ENCODE results near the gene U2AF1L4.
A peak's percentile ranks its signal among the peaks of the same experiment; 100 is the strongest.

Gene U2AF1L4

GRCh38 chr19:35721374-35721773, 23.8 kb downstream of the U2AF1L4 start:
- peaks cover 82% of the 10 kb centered on the region for H3K36me3 Mint-ChIP-seq (ENCODE audit: low read depth)
- no peaks in the 10 kb centered on the region for H3K9me3 Mint-ChIP-seq
- H3K27me3 Mint-ChIP-seq, result no peaks in the 10 kb centered on the region
- peak overlapping the region; percentile 75 for H3K27ac Mint-ChIP-seq
- no peak for DNase-seq
- peak overlapping the region; percentile 42 for H3K4me3 Mint-ChIP-seq
- H3K4me1 Mint-ChIP-seq (ENCODE audit: low read depth), result peaks cover 31% of the 10 kb centered on the region

- Mint-ChIP-seq H3K4me1 (ENCODE audit: low read depth) (peaks cover 34% of the 10 kb centered on the region), H3K4me3 (peak overlapping the region; percentile 20), H3K27ac (peak overlapping the region; percentile 63), H3K36me3 (ENCODE audit: low read depth) (peaks cover 82% of the 10 kb centered on the region), H3K27me3 (no peaks in the 10 kb centered on the region), H3K9me3 (no peaks in the 10 kb centered on the region)
- DNase-seq, result no peak
Measured at GRCh38 chr19:35720648-35721047, 24.6 kb downstream of the U2AF1L4 start.

GRCh38 chr19:35720163-35720524, 25.1 kb downstream of the U2AF1L4 start:
- H3K27me3 Mint-ChIP-seq, result no peaks in the 10 kb centered on the region
- H3K4me1 Mint-ChIP-seq (ENCODE audit: low read depth), result peaks cover 36% of the 10 kb centered on the region
- no peaks in the 10 kb centered on the region for H3K9me3 Mint-ChIP-seq
- DNase-seq, result no peak
- peak overlapping the region; percentile 93 for H3K27ac Mint-ChIP-seq
- H3K36me3 Mint-ChIP-seq (ENCODE audit: low read depth), result peaks cover 82% of the 10 kb centered on the region
- peak overlapping the region; percentile 39 for H3K4me3 Mint-ChIP-seq

GRCh38 chr19:35719402-35720162, 25.6 kb downstream of the U2AF1L4 start:
- H3K27me3 Mint-ChIP-seq, result no peaks in the 10 kb centered on the region
- H3K9me3 Mint-ChIP-seq, result no peaks in the 10 kb centered on the region
- H3K36me3 Mint-ChIP-seq (ENCODE audit: low read depth), result peaks cover 82% of the 10 kb centered on the region
- peak overlapping the region; percentile 90 for H3K4me3 Mint-ChIP-seq
- peak overlapping the region; percentile 93 for H3K27ac Mint-ChIP-seq
- peaks cover 41% of the 10 kb centered on the region for H3K4me1 Mint-ChIP-seq (ENCODE audit: low read depth)
- DNase-seq, result no peak

GRCh38 chr19:35718345-35719041, 26.7 kb downstream of the U2AF1L4 start:
- H3K4me3 Mint-ChIP-seq, result peak overlapping the region; percentile 90
- no peaks in the 10 kb centered on the region for H3K9me3 Mint-ChIP-seq
- peak; percentile 78 for DNase-seq
- H3K4me1 Mint-ChIP-seq (ENCODE audit: low read depth), result peaks cover 41% of the 10 kb centered on the region
- H3K27me3 Mint-ChIP-seq, result no peaks in the 10 kb centered on the region
- H3K27ac Mint-ChIP-seq, result peak overlapping the region; percentile 93
- H3K36me3 Mint-ChIP-seq (ENCODE audit: low read depth), result peaks cover 83% of the 10 kb centered on the region

- H3K4me3 Mint-ChIP-seq, result peak within 1 kb of the TSS; percentile 90
- H3K27ac Mint-ChIP-seq, result peak within 1 kb of the TSS; percentile 99
- DNase-seq, result no peak
- H3K36me3 Mint-ChIP-seq (ENCODE audit: low read depth), result peaks cover 83% of the 10 kb centered on the region
- peaks cover 45% of the 10 kb centered on the region for H3K4me1 Mint-ChIP-seq (ENCODE audit: low read depth)
- no peaks in the 10 kb centered on the region for H3K27me3 Mint-ChIP-seq
- no peaks in the 10 kb centered on the region for H3K9me3 Mint-ChIP-seq
Measured at GRCh38 chr19:35717665-35718344, 27.4 kb downstream of the U2AF1L4 start, which contains the start of gene KMT2B. KMT2B (plus strand) TSS chr19:35718003; CDS start chr19:35718019, 16 bp downstream.

- peak; percentile 97 for DNase-seq
- Mint-ChIP-seq H3K27ac (peak overlapping the region; percentile 99), H3K4me3 (peak overlapping the region; percentile 88), H3K36me3 (ENCODE audit: low read depth) (peaks cover 76% of the 10 kb centered on the region), H3K27me3 (no peaks in the 10 kb centered on the region), H3K4me1 (ENCODE audit: low read depth) (peaks cover 47% of the 10 kb centered on the region), H3K9me3 (no peaks in the 10 kb centered on the region)
Measured at GRCh38 chr19:35716801-35717664, 28.2 kb downstream of the U2AF1L4 start.

- H3K9me3 Mint-ChIP-seq, result no peaks in the 10 kb centered on the region
- no peaks in the 10 kb centered on the region for H3K27me3 Mint-ChIP-seq
- DNase-seq, result peak; percentile 62
- peaks cover 48% of the 10 kb centered on the region for H3K4me1 Mint-ChIP-seq (ENCODE audit: low read depth)
- H3K4me3 Mint-ChIP-seq, result peak overlapping the region; percentile 88
- peaks cover 68% of the 10 kb centered on the region for H3K36me3 Mint-ChIP-seq (ENCODE audit: low read depth)
- peak overlapping the region; percentile 99 for H3K27ac Mint-ChIP-seq
Measured at GRCh38 chr19:35715981-35716800, 29.0 kb downstream of the U2AF1L4 start.

- Mint-ChIP-seq H3K36me3 (ENCODE audit: low read depth) (peaks cover 63% of the 10 kb centered on the region), H3K9me3 (no peaks in the 10 kb centered on the region), H3K27ac (peak overlapping the region; percentile 99), H3K4me1 (ENCODE audit: low read depth) (peaks cover 54% of the 10 kb centered on the region), H3K4me3 (peak overlapping the region; percentile 88), H3K27me3 (no peaks in the 10 kb centered on the region)
- DNase-seq, result no peak
Measured at GRCh38 chr19:35715355-35715809, 29.8 kb downstream of the U2AF1L4 start.

GRCh38 chr19:35714601-35715354, 30.4 kb downstream of the U2AF1L4 start:
- Mint-ChIP-seq H3K27me3 (no peaks in the 10 kb centered on the region), H3K4me1 (ENCODE audit: low read depth) (peaks cover 54% of the 10 kb centered on the region), H3K27ac (peak overlapping the region; percentile 99), H3K36me3 (ENCODE audit: low read depth) (peaks cover 57% of the 10 kb centered on the region), H3K4me3 (peak overlapping the region; percentile 88), H3K9me3 (no peaks in the 10 kb centered on the region)
- DNase-seq, result peak; percentile 46

- H3K9me3 Mint-ChIP-seq, result no peaks in the 10 kb centered on the region
- H3K4me1 Mint-ChIP-seq (ENCODE audit: low read depth), result peaks cover 52% of the 10 kb centered on the region
- H3K27ac Mint-ChIP-seq, result peak overlapping the region; percentile 99
- peak overlapping the region; percentile 88 for H3K4me3 Mint-ChIP-seq
- peaks cover 50% of the 10 kb centered on the region for H3K36me3 Mint-ChIP-seq (ENCODE audit: low read depth)
- no peak for DNase-seq
- no peaks in the 10 kb centered on the region for H3K27me3 Mint-ChIP-seq
Measured at GRCh38 chr19:35713904-35714495, 31.2 kb downstream of the U2AF1L4 start.

GRCh38 chr19:35713506-35713850, 31.7 kb downstream of the U2AF1L4 start:
- H3K27me3 Mint-ChIP-seq, result no peaks in the 10 kb centered on the region
- peak overlapping the region; percentile 88 for H3K4me3 Mint-ChIP-seq
- H3K4me1 Mint-ChIP-seq (ENCODE audit: low read depth), result peaks cover 52% of the 10 kb centered on the region

More at GRCh38 chr19:35713506-35713850, 31.7 kb downstream of the U2AF1L4 start:
- Mint-ChIP-seq H3K36me3 (ENCODE audit: low read depth) (peaks cover 45% of the 10 kb centered on the region), H3K27ac (peak overlapping the region; percentile 99), H3K9me3 (no peaks in the 10 kb centered on the region)
- no peak for DNase-seq

Data from activated T-cell treated with anti-CD3 and anti-CD28 coated beads, Interleukin-2, amount 50 U/mL, for 24 hours (primary cell).